ENCODE results near the gene NFATC1.

DNA sequence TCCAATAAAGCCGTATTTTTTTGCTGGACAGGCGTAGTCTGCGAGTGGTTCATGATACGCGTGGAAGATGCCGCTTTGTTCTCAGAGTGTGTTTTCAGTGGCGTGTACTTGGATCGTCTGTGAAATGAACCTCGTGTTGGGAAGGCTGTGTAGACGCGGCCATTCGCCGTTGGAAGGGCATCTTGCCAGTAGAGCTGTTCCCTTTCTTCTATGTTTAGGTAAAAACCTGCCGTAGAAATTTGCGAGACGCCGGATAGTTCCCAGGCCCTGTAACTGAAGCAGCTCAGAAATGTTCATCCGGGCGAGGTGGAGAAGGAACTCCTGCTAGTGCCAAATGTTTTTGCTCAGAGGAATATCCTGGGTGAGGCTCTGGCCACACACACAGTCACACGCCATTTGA, 133.6 kb downstream of the NFATC1 start:
- TF ChIP-seq, protein P1, sequence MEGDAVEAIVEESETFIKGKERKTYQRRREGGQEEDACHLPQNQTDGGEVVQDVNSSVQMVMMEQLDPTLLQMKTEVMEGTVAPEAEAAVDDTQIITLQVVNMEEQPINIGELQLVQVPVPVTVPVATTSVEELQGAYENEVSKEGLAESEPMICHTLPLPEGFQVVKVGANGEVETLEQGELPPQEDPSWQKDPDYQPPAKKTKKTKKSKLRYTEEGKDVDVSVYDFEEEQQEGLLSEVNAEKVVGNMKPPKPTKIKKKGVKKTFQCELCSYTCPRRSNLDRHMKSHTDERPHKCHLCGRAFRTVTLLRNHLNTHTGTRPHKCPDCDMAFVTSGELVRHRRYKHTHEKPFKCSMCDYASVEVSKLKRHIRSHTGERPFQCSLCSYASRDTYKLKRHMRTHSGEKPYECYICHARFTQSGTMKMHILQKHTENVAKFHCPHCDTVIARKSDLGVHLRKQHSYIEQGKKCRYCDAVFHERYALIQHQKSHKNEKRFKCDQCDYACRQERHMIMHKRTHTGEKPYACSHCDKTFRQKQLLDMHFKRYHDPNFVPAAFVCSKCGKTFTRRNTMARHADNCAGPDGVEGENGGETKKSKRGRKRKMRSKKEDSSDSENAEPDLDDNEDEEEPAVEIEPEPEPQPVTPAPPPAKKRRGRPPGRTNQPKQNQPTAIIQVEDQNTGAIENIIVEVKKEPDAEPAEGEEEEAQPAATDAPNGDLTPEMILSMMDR (IDR thresholded peaks at IDR 0.05): no peak
- TF ChIP-seq POLR2A (IDR thresholded peaks at IDR 0.05): no peak

Measured in esophagus squamous epithelium (tissue), 4 donors.